Measurements from ENCODE around the gene IFIT2.
"Not testable (repeated sequence)": the region's sequence is repeated elsewhere in the genome, so short reads cannot be mapped to it uniquely, and the experiment has no call there.

IFIT2 gene

DNA sequence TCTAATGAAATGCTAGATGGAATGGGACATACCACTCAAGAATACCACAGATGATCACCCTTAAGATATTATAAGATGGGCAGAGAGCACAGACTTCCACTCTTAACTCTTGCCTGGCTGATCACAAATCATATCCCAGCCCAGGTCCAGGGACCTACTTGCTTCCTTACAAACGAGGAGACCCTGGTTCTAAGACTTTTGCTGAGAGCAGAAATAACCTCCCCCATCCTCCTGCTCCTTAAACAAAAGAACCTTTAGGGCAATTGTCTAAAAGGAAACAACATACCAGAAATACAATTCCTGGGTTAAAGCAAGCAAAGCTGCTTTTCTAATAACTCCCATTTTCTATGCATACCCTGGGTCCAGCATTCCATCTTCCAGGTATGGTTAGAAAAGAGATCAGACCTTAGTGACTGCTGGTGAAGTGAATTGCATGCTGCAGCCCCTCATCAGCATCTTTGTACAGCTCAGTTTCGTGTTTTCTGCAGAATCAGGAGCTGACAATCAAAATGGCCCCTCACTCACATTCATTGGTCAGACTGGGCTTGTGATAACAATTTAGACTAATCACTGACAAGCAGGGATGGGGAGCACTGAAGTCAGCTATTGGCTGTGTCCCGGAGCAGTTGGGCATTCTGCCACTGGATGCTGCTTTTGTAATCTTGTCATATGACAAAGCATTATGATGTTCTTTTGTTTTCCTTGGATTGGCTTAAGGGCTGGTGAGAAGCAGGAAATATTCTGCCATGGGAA is 40.5 kb downstream of the IFIT2 start:
- DNase-seq (ENCODE audit: low spot score): no peak

DNA sequence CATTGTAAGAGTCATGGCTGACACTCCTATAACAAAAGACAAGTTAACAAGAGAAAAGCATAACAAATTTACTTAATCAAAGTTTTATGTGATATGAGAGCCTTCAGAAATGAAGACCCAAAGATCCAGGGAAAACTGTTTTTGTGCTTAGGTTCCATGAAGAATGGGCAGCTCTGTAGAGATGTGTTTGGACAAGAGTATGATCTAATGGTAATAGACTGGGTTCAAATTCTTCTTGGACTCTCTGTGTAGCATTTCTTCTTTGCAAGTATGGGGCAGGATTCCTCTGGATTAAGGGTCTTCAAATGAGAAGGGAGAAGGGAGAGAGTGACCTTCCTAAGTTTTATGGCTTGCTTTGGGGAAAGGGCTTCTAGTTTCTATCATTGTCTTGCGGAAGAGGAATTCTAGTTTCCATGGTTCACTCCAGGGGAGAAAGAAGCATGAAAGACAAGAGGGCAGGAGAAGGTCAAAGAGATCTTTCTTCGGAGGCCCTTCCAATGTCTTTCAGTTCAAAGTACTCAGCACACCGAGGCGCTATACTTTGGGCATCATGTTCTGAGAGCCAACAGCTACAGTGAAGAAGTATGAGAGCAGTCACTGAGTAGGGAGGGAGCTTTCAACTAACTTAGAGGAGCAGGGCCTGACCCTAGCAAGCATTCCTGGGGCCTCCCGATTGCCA is 41.4 kb downstream of the IFIT2 start:
- DNase-seq (ENCODE audit: low spot score): no peak

DNA sequence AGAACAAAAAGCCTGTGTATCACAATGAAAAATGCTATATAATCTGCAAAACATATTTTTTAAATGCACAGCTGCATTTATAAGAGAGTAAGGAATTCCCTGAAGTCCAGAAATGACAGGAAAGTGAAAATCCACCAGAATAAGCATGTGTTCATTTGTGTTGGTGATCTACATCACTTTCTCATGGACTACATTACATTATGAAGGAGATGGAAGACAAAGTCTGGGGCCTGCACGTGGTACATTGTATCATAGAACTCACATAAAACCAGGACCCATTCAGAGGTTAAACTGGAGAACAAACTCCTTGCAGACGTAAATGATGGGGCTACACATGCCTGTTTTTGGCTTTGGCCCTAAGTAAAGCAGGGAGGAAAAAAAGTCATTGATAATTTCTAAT is 42.3 kb downstream of the IFIT2 start:
- no peak for DNase-seq (ENCODE audit: low spot score)

DNA sequence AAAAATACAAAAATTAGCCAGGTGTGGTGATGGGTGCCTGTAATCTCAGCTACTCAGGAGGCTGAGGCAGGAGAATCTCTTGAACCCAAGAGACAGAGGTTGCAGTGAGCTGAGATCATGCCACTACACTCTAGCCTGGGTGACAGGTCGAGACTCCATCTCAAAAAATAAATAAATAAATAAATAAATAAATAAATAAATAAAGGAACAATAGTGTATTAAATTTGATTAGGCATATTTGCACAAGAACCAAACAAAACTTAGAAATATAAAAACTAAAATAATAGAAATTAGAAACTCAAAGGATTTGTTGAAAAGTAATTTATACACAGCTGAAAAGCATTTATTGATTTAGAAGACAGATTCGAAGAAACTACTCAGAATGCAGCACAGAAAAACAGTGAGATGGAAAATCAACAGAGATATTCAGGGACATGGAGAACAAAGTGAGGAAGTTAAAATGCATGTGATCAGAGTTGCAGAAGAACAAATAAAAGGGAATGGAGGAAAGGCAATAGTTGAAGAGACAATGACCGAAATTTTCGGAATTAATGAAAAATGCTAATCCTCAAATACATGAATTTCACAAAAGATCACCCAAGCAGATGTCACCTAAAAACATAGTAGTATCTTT is 43.6 kb downstream of the IFIT2 start:
- no peak for DNase-seq (ENCODE audit: low spot score)

DNA sequence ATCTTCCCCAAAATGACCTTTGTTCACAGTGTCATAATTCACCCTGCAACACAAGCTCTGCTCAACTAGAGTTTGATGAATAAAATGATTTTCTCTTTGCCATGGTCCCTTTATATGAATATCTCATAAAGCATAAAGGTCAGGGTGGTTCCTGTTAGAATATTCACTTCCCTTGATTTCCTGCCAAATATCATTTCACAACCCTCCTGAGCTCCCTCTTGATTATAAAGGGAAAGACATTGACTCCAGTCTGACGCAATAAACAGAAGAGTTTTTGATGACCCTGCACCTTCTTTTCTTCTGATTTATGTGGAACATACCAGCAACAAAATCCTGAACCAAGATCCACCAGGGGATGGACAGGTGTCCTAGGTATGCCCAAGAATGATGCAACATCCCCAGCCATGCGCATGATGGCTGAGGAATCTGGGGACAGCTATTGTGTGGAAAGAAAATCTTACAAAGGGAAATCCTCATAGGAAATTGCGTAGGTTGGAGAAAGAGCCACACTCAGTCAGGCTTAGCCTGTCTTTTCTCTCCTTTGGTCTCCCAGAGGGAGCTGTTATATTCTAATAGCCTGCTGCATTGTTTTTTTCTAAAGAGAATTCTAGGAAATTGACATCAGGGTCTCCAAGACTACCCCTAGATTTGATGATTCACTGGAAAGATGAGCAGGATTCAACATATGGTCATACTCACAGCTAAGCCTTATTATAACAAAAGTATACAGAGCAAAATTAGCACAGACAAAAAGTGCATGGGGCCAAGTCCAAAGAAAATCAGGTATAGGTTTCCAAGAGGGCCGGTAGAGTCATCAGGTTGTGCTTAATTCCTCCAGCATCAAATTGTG is 44.8 kb downstream of the IFIT2 start:
- DNase-seq (ENCODE audit: low spot score): no peak

DNA sequence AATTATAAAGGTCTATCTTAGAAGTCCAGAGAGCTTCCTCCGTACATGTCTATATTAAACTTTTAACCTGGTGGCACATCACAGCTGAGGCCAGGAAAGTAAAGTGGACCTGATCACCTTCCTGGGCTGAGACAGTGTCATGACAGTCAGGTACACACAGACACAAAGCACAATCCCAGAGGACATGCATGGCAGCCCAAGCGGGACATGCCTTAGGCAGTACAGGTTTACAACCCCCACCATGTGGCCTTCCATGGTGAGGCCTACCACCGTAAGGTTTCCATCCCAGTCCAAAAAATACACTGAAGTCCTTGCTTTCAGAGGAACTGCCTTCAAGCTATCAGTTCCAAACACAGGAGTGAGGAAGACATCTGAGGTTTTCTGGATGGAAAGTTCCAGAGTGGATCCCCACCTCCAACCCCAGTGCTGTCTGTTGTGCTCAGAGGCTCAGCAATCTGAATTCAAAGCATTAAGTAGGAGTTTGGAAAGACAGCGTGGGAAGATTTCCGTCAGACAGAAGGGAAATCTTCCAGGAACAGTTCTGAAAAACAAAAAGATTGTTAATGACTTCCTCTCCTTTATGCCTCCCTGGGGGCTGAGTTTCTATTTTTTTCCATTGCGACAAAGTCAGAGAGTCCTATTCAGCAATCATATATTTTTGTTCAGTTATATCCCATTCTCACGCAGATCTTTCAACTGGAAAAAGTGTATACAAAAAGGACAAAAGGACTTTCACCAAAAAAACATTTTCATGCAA is 46.0 kb downstream of the IFIT2 start:
- DNase-seq (ENCODE audit: low spot score): peak; percentile 29

DNA sequence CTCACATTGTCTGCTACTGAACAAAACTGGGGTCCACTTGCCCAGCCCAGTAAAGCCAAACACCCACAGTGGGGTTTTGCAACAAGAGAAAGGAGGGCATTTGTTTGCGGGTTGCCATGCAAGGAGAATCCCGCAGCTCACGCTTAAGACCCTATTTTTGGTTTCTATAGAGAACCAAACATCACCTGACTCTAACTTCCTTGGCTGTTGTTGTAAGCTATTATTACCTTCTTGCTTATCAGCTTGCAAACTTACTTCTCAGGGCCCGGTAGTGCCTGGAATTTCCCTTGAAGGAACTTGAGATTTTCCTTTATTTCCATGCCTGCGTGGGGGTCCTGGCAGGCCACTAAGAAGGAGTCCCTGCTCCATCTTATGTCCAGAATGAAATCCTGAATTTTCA is 46.6 kb downstream of the IFIT2 start:
- DNase-seq (ENCODE audit: low spot score): peak; percentile 14

DNA sequence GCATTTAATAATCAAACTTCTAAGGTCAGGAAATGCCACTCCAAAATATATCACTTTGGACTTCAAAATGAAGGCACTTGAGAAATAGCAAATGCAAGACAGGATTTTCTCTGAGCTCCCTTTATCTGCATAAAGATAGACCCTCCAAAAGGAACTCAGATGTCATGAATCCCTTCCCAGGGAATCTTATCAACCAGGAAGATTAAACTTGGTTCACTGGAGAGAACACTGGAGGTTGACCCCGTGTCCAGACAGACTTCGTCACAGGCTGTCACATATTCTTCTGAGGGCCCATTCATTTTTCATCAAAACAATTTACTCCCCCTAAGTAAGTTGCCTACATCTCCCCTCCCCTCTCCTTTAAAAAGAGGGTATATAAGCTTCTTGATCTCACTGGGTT is 47.1 kb downstream of the IFIT2 start:
- DNase-seq (ENCODE audit: low spot score): no peak

DNA sequence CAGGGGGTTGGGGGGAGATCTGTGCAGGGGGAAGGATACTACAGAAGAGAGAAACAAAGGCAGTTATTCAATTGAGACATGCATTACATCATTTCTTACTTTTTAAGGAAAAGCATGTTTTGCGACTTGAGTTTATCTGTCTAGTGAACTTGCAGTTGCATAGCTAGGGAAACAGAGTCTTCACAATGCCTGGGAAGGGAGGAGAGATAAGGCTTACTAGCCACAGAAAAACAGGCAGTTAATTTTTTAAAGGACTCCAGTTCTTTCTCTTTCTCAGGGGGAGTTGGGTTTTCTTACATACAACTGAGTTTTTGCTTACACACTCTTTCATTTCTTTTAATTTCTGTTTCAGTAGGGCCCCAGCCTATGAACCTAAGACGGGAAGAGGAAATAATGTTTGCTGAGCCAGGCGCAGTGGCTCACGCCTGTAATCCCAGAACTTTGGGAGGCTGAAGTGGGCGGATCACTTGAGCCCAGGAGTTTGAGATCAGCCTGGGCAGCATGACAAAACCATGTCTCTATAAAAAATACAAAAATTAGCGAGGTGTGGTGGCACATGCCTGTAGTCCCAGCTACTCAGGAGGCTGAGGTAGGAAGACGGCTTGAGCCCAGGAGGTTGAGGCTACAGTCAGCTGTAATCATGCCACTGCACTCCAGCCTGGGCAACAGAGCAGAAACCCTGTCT is 48.9 kb downstream of the IFIT2 start:
- not testable (repeated sequence) for DNase-seq (ENCODE audit: low spot score)

DNA sequence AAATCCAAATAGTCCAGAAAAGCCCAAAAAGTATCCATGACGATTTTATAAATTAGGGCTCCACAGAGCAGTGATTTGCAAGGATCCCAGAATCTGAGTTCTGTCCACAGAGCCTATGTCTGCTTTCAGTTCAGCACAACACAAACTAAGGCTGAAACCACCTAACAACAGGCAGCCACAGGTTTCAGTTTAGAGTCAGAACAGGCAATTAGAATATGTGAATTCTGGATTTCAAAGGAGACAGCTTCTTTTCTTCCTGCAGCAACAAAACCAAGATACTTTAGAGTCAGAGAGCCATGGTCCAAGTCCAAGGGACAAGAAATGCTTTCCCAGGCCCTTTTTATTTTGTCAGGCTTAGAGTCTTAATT is 49.5 kb downstream of the IFIT2 start:
- no peak for DNase-seq (ENCODE audit: low spot score)

DNA sequence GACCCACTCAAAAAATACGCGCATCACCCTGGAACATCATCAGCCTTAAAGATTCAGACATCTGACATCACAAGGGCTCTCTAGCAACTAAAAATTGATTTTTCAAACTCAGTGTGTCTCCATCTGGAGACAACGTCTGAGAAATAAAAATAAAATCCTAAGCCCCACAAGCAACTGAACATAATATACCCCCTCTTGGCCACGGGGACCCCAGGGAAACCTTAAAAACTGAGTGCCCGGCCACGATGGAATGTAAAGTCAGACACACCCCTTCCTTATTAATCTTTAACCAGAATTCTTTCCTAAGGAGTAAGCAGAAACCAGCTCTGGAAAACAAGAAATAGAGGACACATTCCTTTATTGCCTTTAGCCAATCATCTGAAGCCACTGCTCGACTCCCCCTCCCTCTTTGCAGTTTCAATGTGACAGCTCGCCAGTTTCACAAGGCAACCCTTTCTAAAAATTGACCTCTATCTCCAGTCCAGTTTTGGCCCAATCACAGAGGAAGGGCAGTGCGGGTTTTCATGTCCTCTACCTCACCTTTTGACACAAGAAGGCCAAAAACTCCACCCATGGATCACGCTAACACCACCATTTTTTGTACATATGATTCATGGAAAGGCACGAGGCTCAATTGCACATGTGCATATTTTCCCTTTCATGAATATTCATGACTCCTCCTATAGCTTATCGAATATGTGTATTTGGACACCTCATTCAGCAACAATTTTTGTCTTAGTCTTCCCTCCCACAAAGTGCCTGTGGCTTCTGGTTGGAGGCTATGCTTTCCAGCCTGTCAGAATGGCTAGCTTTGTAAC is 50.1 kb downstream of the IFIT2 start:
- DNase-seq (ENCODE audit: low spot score): no peak

DNA sequence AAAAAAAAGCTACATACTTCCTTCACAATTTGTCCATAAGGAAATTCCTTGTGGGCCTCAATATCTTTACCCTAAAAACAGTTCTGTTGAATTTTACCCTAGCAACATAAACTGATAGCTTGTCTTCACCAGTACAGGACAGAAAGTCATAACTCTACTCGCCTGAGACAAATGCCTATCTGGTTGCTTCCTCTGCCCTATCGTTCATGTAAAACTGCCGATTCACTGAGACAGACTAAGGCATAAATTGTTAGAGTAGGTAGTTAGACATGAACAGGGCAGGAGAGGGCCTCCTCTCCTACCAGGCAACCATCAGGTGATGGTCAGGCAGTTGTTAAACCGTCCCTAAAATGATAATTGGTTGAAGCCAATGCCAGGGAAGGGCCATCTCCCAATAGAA is 51.0 kb downstream of the IFIT2 start:
- no peak for DNase-seq (ENCODE audit: low spot score)

DNA sequence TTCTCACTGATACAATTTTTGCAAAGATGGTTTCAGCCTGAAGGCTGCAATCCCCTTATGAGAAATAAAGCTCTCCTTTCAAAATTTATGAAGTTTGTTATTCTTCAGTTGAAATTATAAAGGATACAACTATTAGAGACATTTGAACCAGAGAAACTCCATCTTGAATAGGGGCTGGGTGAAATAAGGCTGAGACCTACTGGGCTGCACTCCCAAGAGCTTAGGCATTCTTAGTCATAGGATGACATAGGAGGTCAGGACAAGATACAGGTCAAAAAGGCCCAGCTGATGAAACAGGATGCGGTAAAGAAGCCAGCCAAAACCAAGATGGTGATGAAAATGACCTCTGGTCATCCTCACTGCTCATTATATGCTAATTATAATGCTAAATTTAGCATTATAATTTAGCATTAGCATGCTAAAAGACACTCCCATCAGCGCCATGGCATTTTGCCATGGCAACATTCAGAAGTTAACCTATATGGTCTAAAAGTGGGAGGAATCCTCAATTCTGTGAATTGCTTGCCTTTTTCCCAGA is 53.6 kb downstream of the IFIT2 start:
- no peak for DNase-seq (ENCODE audit: low spot score)

DNA sequence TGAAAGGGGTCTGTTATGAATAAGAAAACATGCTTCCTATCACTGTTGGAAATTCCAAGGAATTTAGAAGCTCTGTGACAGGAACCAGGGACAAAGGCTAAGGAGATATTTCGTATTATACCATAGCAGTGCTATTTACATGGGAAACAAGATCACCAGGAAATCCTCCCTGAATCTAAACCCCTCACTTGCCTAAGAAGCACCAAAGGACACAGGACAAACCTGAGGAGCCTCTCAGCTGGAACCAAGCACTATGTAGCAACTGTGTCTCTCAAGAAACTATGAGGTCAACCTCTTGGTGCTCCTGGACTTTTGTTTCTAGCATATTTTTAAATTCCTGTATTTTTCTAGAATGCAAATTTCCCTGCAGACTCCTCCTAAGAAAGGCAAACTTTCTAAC is 55.2 kb downstream of the IFIT2 start:
- DNase-seq (ENCODE audit: low spot score): no peak

DNA sequence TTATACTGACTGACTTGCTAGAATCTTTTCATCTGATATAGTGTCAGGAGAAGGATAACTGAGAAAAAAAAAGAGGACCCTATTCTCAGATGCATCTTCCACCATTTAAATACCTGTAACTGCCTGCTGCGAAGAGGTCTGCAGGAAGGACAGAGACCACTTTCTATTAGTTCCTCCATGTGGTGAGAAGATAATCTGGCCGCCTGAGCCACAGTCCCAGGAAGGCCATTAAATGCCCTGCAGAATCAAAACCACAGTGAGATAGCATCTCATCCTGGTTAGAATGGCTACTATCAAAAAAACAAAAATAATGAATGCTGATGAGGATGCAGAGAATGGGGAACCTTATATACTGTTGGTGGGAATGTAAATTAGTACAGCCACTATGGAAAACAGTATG is 56.1 kb downstream of the IFIT2 start:
- no peak for DNase-seq (ENCODE audit: low spot score)

All from NAMALWA (cell line).